Omental fat pad (tissue), 4 donors: ENCODE measurements around the gene PTPRK. TPM values are rescaled to one million over a fixed set of nuclear protein-coding genes. Genes with fewer than 3 reads are reported as not detected.

Experiments
- ATAC-seq: fragments of 150-250 bp; one replicate; pipeline ENCODE4 v1.9.1; 2016; ENCODE audit warnings: mild to moderate bottlenecking, moderate library complexity; ENCODE audit not compliant: low FRiP score
- DNase-seq: peaks from one replicate; pipeline ENCODE4 v3.0.0-alpha.2; 2019; ENCODE audit warnings: low spot score
- total RNA-seq, 4 donors: library from RNA; depleted of rRNA; stranded (reverse); fragments of >200 nt; gene quantifications; one replicate each; pipeline ENCODE4 v1.1.0, GENCODE V29; 2016
- TF ChIP-seq, protein P1 (sequence below), 3 donors: fragments of 450-650 bp; IDR thresholded peaks; one replicate each; pipeline ENCODE4 v1.5.1; 2016 to 2017; ENCODE audit warnings: antibody characterized with exemption in 3 of 3, mild to moderate bottlenecking in 3 of 3, moderate library complexity in 2 of 3

PTPRK gene
- total RNA-seq, 4 donors from 2014 or later: 16.2 to 32.6 (median 20.9) TPM

- TF ChIP-seq, protein P1, sequence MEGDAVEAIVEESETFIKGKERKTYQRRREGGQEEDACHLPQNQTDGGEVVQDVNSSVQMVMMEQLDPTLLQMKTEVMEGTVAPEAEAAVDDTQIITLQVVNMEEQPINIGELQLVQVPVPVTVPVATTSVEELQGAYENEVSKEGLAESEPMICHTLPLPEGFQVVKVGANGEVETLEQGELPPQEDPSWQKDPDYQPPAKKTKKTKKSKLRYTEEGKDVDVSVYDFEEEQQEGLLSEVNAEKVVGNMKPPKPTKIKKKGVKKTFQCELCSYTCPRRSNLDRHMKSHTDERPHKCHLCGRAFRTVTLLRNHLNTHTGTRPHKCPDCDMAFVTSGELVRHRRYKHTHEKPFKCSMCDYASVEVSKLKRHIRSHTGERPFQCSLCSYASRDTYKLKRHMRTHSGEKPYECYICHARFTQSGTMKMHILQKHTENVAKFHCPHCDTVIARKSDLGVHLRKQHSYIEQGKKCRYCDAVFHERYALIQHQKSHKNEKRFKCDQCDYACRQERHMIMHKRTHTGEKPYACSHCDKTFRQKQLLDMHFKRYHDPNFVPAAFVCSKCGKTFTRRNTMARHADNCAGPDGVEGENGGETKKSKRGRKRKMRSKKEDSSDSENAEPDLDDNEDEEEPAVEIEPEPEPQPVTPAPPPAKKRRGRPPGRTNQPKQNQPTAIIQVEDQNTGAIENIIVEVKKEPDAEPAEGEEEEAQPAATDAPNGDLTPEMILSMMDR (IDR thresholded peaks at IDR 0.05): no peak
- DNase-seq (no peak), ATAC-seq (no peak)
These were observed 402.5 kb downstream of the PTPRK start for GRCh38 chr6:128117916-128118315.

DNA sequence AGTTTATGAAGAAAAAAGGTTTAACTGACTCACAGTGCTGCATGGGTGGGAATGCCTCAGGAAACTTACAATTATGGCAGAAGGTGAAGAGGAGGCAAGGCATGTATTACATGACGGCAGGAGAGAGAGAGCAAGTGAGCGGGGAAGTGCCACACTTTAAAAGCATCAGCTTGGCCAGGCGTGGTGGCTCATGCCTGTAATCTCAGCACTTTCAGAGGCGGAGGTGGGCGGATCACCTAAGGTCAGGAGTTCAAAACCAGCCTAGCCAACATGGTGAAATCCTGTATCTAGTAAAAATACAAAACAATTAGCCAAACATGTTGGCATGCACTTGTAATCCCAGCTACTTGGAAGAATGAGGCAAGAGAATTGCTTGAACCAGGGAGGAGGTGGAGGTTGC, 406.2 kb downstream of the PTPRK start:
- TF ChIP-seq, protein P1 (IDR thresholded peaks at IDR 0.05): no peak
- DNase-seq: no peak
- no peak for ATAC-seq

GRCh38 chr6:128112494-128112893, 407.9 kb downstream of the PTPRK start:
- ATAC-seq: no peak
- DNase-seq: no peak
- TF ChIP-seq, protein P1 (IDR thresholded peaks at IDR 0.05): no peak

GRCh38 chr6:128111096-128111495, 409.3 kb downstream of the PTPRK start:
- no peak for DNase-seq
- TF ChIP-seq, protein P1 (IDR thresholded peaks at IDR 0.05): no peak
- ATAC-seq: no peak

- ATAC-seq: no peak
- DNase-seq: no peak
- TF ChIP-seq, protein P1 (IDR thresholded peaks at IDR 0.05): no peak
These were observed 412.7 kb downstream of the PTPRK start for GRCh38 chr6:128107682-128108081.

DNA sequence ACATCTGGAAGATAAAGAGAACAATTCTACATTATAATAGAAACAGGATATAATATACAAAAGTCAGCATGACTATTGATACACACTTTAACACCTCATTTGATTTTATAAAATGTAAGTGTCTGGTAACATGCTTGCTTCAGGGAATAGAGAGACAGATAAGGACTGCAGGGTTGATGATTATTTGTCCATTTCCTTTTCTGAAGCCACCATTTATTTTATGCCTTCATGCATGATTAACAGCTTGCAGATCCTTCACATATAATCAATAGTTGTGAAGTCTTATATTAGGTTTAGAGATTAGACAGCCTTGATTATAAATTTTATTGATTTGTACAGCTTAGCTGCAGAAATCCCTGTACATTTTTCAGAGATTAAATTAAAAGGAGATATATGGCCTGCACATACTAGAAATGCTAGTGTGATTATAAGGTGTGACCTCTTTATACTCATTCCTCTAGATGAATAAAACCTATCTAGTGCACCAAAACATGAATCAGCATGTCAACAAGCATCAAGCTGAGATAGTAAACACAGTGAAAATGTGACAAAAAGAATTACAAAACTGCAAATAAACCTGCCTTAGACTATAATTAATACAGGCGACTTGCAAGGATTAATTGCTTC, 420.7 kb downstream of the PTPRK start:
- DNase-seq (no peak), ATAC-seq (no peak)
- TF ChIP-seq, protein P1 (IDR thresholded peaks at IDR 0.05): no peak

DNA sequence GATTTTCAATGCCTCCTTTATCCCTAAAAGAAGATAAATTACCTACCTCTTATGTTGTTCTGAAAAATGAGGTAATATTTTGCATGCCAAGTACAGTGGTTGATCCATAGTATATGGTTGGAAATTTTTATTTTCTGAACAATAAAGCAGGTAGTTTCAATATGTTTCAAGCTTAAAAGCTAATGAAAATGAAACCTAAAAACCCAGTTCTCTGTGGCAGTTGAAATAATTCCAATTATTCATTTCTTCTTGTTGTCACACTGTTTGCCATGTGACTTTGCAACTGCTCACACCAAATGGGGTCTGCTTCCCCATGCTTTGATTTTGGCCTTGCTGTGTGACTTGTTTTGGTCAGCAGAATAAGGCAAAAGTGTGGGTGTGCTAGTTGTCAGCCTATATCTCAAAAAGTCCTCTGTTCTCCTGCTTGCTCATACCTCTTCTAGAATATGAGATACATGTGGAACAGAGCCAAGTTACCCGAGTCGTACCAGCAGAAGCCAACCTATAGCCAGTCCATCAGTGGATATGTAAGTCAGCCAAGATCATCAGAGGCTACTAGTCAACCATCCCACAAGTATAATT, 422.3 kb downstream of the PTPRK start:
- ATAC-seq (no peak), DNase-seq (no peak)
- TF ChIP-seq, protein P1 (IDR thresholded peaks at IDR 0.05): no peak
